HepG2 (cell line): ENCODE results near the gene PLEKHA3. TPM values are rescaled to one million over a fixed set of nuclear protein-coding genes. Genes with fewer than 3 reads are reported as not detected.

ENCODE experiments used
- ATAC-seq: fragments of 200-7000 bp; cut with Tn5 transposase; 3 replicates; pipeline ENCODE4 v1.9.1; 2020; ENCODE audit warnings: mild to moderate bottlenecking, moderate library complexity
- BruUV-seq: library from RNA; stranded (reverse); fragments of 400-500 nt; replicated peaks from 2 replicates; lab custom pipeline; 2021; lab: Mats Ljungman, UMichigan
- CTCF ChIA-PET: fragments of 300-600 bp; formaldehyde crosslinking; extraction: SDS; loops from one replicate; lab custom pipeline; 2021; ENCODE audit warnings: low total read pairs, inconsistent platforms, low intra/inter-chr PET ratio; lab: Yijun Ruan, JAX
- POLR2A ChIA-PET: fragments of 350-600 bp; sonication (Branson Sonifier 250); formaldehyde crosslinking; loops from one replicate; lab custom pipeline; 2020; ENCODE audit warnings: antibody characterized with exemption, inconsistent platforms; lab: Yijun Ruan, JAX
- DNase-seq: peaks from one replicate; pipeline ENCODE4 v3.0.0-alpha.2; 2015; ENCODE audit warnings: low spot score
- FAIRE-seq: peaks from 3 replicates; lab custom pipeline; 2011; peaks lifted over from hg19 to GRCh38; lab: Jason Lieb, UNC
- H2AFZ ChIP-seq: one replicate; pipeline ENCODE4 v1.6.1; 2011; ENCODE audit warnings: low read length, inconsistent platforms
- H3K27ac ChIP-seq: fragments of 300-600 bp; 3 replicates; pipeline ENCODE4 v1.8.0; 2011; ENCODE audit warnings: mixed run types, mild to moderate bottlenecking, mixed read lengths, low read length, inconsistent platforms; ENCODE audit not compliant: insufficient read depth; ENCODE audit errors: extremely low read length
- H3K27me3 ChIP-seq, 2 experiments: fragments of 200-600 bp in 1 of 2; 2 replicates in 1 of 2; 3 replicates in 1 of 2; pipeline versions ENCODE4 v1.6.0 to v1.8.0; 2011; ENCODE audit warnings: low read length in 2 of 2, mild to moderate bottlenecking in 2 of 2, moderate library complexity in 2 of 2, inconsistent platforms in 1 of 2; ENCODE audit not compliant: insufficient read depth in 2 of 2, control insufficient read depth in 1 of 2
- H3K36me3 ChIP-seq, 2 experiments: fragments of 200-600 bp in 1 of 2; replicated peaks in 1 of 2; 2 replicates in 1 of 2; 3 replicates in 1 of 2; pipeline versions ENCODE4 v1.5.1 to v1.8.0; 2011; ENCODE audit warnings: low read length in 2 of 2, inconsistent platforms in 1 of 2; ENCODE audit not compliant: insufficient read depth in 2 of 2, control insufficient read depth in 1 of 2
- H3K4me1 ChIP-seq: 2 replicates; pipeline ENCODE4 v1.5.1; 2012; ENCODE audit warnings: low read length, inconsistent platforms; ENCODE audit not compliant: insufficient read depth
- H3K4me2 ChIP-seq: 2 replicates; pipeline ENCODE4 v1.6.0; 2011; ENCODE audit warnings: low read depth, low read length, inconsistent platforms
- H3K4me3 ChIP-seq, 3 experiments: fragments of 200-600 bp in 1 of 3; sonication (generic), shearing (Covaris generic) in 1 of 3; replicated peaks in 1 of 3; 2 replicates each; pipeline ENCODE4 v1.5.1; 2011 to 2016; ENCODE audit warnings: low read length in 3 of 3, inconsistent platforms in 2 of 3, low read depth in 2 of 3, mild to moderate bottlenecking in 2 of 3, control low read depth in 1 of 3, mixed read lengths in 1 of 3; ENCODE audit not compliant: insufficient read depth in 1 of 3
- H3K79me2 ChIP-seq: one replicate; pipeline ENCODE4 v1.6.1; 2011; ENCODE audit warnings: low read length, inconsistent platforms; ENCODE audit not compliant: insufficient read depth
- H3K9ac ChIP-seq: 2 replicates; pipeline ENCODE4 v1.6.0; 2011; ENCODE audit warnings: mild to moderate bottlenecking, low read depth, low read length, inconsistent platforms; ENCODE audit not compliant: insufficient read depth
- H3K9me3 ChIP-seq: 2 replicates; pipeline ENCODE4 v1.5.1; 2012; ENCODE audit warnings: mild to moderate bottlenecking, low read length
- H4K20me1 ChIP-seq: 2 replicates; pipeline ENCODE4 v1.6.0; 2011; ENCODE audit warnings: inconsistent platforms, mild to moderate bottlenecking, low read length, moderate library complexity; ENCODE audit not compliant: insufficient read depth
- CREM ChIP-seq, 2 experiments: sonication (generic) in 1 of 2; formaldehyde crosslinking in 1 of 2; IDR thresholded peaks; 2 replicates each; pipeline versions ENCODE4 v1.4.0 to v1.6.1; 2016 to 2020; ENCODE audit warnings: antibody characterized with exemption in 1 of 2, mild to moderate bottlenecking in 1 of 2, missing genetic modification reagents in 1 of 2
- EED ChIP-seq: sonication (generic); formaldehyde crosslinking; IDR thresholded peaks from 2 replicates; pipeline ENCODE4 v1.5.0; 2020; ENCODE audit warnings: mild to moderate bottlenecking, missing genetic modification reagents
- GLMP ChIP-seq: sonication (generic); formaldehyde crosslinking; IDR thresholded peaks from 2 replicates; pipeline ENCODE4 v1.9.0; 2021; ENCODE audit warnings: missing genetic modification reagents, mild to moderate bottlenecking, borderline replicate concordance
- GTF2F1 ChIP-seq: fragments of 150-350 bp; IDR thresholded peaks from 2 replicates; pipeline ENCODE4 v1.6.1; 2014; ENCODE audit warnings: low read length
- HDAC2 ChIP-seq: sonication (generic); formaldehyde crosslinking; IDR thresholded peaks from 2 replicates; pipeline ENCODE4 v1.4.0; 2020; ENCODE audit warnings: missing genetic modification reagents
- KAT8 ChIP-seq: IDR thresholded peaks from 2 replicates; pipeline ENCODE4 v1.6.1; 2016; ENCODE audit warnings: missing genetic modification reagents, missing compliant biosample characterization
- PREB ChIP-seq: sonication (generic); formaldehyde crosslinking; IDR thresholded peaks from 2 replicates; pipeline ENCODE4 v1.4.0; 2020; ENCODE audit warnings: missing genetic modification reagents
- ZNF138 ChIP-seq: sonication (generic); formaldehyde crosslinking; IDR thresholded peaks from 2 replicates; pipeline ENCODE4 v1.5.0; 2020; ENCODE audit warnings: mild to moderate bottlenecking, low read depth, missing genetic modification reagents
- ZNF75D ChIP-seq: sonication (generic); formaldehyde crosslinking; IDR thresholded peaks from 2 replicates; pipeline ENCODE4 v1.8.1; 2023; ENCODE audit warnings: missing genetic modification reagents, mild to moderate bottlenecking, borderline replicate concordance
- ZNF800 ChIP-seq: sonication (generic); formaldehyde crosslinking; IDR thresholded peaks from 2 replicates; pipeline ENCODE4 v1.4.0; 2020; ENCODE audit warnings: missing genetic modification reagents
- WGBS: methylation state at CpG from one replicate; pipeline ENCODE4 v1.1.6; 2017; ENCODE audit warnings: low lambda C conversion rate; 5-methylcytosine and 5-hydroxymethylcytosine counted together
- in situ Hi-C: cut with HindIII; loops from 2 replicates; pipeline ENCODE4 v1.10.0; 2017; ENCODE audit warnings: low pct_unique_long_range_greater_than_20kb; ENCODE audit not compliant: extremely low pct_ligation_motif_present
- intact Hi-C: fragments of 100-400 bp; cut with micrococcal nuclease; formaldehyde crosslinking; loops from one replicate; pipeline ENCODE4 v1.10.0; 2022; ENCODE audit not compliant: unreplicated experiment
- polyA plus RNA-seq, 8 experiments: library from polyadenylated mRNA; depleted of rRNA in 3 of 8; stranded (reverse) in 7 of 8; unstranded in 1 of 8; fragments of >200 nt; fragmentation: Illumina TruSeq in 4 of 8; extraction: Trizol in 4 of 8; gene quantifications; 2 replicates each; pipeline versions ENCODE4 v1.2.1 to v1.2.3, GENCODE V29; 2011 to 2016; ENCODE audit warnings: low read depth in 4 of 8, missing spikeins in 1 of 8, mixed read lengths in 1 of 8; ENCODE audit not compliant: insufficient read depth in 1 of 8
- total RNA-seq, 5 experiments: library from RNA; depleted of rRNA; stranded (reverse); fragments of >200 nt; fragmentation: Illumina TruSeq; extraction: Trizol; gene quantifications; 2 replicates each; pipeline ENCODE4 v1.2.3, GENCODE V29; 2016; ENCODE audit warnings: low read depth in 1 of 5

The PLEKHA3 gene
- total and polyA plus RNA-seq, 2 of the 13 experiments (the other 11 are each of a cell fraction or from before 2014, with no cell fraction given) = 11.7 to 23.1 TPM

GRCh38 chr2:178530131-178530530 is 49.9 kb downstream of the PLEKHA3 start:
- Histone ChIP-seq H3K27me3 (no peaks in the 10 kb centered on the region), H3K9me3 (no peaks in the 10 kb centered on the region), H3K4me2 (no peak overlapping the region), H3K9ac (no peak overlapping the region), H4K20me1 (no peaks in the 10 kb centered on the region), H2AFZ (no peak overlapping the region)
- DNase-seq (no peak), FAIRE-seq (no peak)
- WGBS = 50% methylated on average over 2 of the region's 2 CpGs
- intact Hi-C loops = no loop called here
- CTCF ChIA-PET = no interaction called here
- no TSS peak for BruUV-seq
- TF ChIP-seq CREM (IDR thresholded peaks at IDR 0.05) (no peak), CREM (CRISPR knock-in tag; IDR thresholded peaks at IDR 0.05) (no peak), PREB (CRISPR knock-in tag) (no peak), ZNF75D (no peak), GTF2F1 (no peak), KAT8 (CRISPR knock-in tag) (no peak), ZNF800 (CRISPR knock-in tag) (no peak), HDAC2 (CRISPR knock-in tag) (no peak), EED (CRISPR knock-in tag) (no peak), GLMP (no peak), ZNF138 (CRISPR knock-in tag) (no peak)
- TF ChIP-seq, all 625 proteins: peak for 0
- Histone ChIP-seq H3K27ac (no peak overlapping the region), H3K4me1 (no peaks in the 10 kb centered on the region), H3K36me3 (no peaks in the 10 kb centered on the region; a peak in 1 of 5 replicates), H3K79me2 (peaks cover 6% of the 10 kb centered on the region), H3K4me3 (no peak overlapping the region)
- no peak for ATAC-seq
- in situ Hi-C loops = no loop called here
- POLR2A ChIA-PET = no interaction called here
